Cardiac fibroblast (primary cell): ENCODE results near the gene SPC24.
"Not testable (repeated sequence)": the region's sequence is repeated elsewhere in the genome, so short reads cannot be mapped to it uniquely, and the experiment has no call there.

ENCODE experiments used
- DNase-seq, 2 donors: peaks; one replicate each; pipeline versions ENCODE4 v3.0.0 to v3.0.0-alpha.2; 2010; ENCODE audit warnings: low read depth in 2 of 2
- H3K4me3 ChIP-seq, 2 donors: replicated peaks in 1 of 2; 1 replicate in 1 of 2; 2 replicates in 1 of 2; pipeline ENCODE4 v1.5.1; 2011; ENCODE audit warnings: low read depth in 2 of 2, low read length in 2 of 2, mild to moderate bottlenecking in 2 of 2, moderate library complexity in 1 of 2
- TF ChIP-seq, protein P1 (sequence below): IDR thresholded peaks from one replicate; pipeline ENCODE4 v1.5.1; 2011; ENCODE audit warnings: low read depth, mild to moderate bottlenecking, low read length, inconsistent platforms

SPC24 gene

GRCh38 chr19:11111117-11111770 lies 44.3 kb downstream of the SPC24 start:
- DNase-seq: no peak
- no peak overlapping the region for H3K4me3 ChIP-seq
- TF ChIP-seq, protein P1, sequence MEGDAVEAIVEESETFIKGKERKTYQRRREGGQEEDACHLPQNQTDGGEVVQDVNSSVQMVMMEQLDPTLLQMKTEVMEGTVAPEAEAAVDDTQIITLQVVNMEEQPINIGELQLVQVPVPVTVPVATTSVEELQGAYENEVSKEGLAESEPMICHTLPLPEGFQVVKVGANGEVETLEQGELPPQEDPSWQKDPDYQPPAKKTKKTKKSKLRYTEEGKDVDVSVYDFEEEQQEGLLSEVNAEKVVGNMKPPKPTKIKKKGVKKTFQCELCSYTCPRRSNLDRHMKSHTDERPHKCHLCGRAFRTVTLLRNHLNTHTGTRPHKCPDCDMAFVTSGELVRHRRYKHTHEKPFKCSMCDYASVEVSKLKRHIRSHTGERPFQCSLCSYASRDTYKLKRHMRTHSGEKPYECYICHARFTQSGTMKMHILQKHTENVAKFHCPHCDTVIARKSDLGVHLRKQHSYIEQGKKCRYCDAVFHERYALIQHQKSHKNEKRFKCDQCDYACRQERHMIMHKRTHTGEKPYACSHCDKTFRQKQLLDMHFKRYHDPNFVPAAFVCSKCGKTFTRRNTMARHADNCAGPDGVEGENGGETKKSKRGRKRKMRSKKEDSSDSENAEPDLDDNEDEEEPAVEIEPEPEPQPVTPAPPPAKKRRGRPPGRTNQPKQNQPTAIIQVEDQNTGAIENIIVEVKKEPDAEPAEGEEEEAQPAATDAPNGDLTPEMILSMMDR: no peak

GRCh38 chr19:11108746-11109145 lies 46.8 kb downstream of the SPC24 start:
- DNase-seq: no peak
- H3K4me3 ChIP-seq: no peak overlapping the region
- TF ChIP-seq, protein P1: no peak

DNA sequence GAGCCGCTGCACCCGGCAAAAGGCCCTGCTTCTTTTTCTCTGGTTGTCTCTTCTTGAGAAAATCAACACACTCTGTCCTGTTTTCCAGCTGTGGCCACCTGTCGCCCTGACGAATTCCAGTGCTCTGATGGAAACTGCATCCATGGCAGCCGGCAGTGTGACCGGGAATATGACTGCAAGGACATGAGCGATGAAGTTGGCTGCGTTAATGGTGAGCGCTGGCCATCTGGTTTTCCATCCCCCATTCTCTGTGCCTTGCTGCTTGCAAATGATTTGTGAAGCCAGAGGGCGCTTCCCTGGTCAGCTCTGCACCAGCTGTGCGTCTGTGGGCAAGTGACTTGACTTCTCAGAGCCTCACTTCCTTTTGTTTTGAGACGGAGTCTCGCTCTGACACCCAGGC lies 49.1 kb downstream of the SPC24 start:
- TF ChIP-seq, protein P1: no peak
- H3K4me3 ChIP-seq: no peak overlapping the region
- DNase-seq: no peak

GRCh38 chr19:11105014-11105636 lies 50.5 kb downstream of the SPC24 start:
- TF ChIP-seq, protein P1: no peak
- DNase-seq: no peak
- H3K4me3 ChIP-seq: no peak overlapping the region

DNA sequence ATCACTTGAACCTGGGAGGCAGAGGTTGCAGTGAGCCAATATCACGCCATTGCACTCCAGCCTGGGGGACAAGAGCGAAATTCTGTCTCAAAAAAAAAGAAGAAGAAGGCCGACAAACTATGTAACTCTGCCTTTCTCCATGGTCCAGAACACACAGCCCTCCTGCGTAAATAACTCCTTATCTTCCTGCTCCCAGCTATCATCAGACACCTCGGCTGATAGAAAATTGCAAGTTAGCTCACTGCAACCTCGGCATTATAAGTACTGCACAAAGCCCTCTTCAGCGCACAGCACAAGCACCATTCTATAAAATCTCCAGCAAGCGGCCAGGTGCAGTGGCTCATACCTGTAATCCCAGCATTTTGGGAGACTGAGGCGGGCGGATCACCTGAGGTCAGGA lies 51.9 kb downstream of the SPC24 start:
- not testable (repeated sequence) for H3K4me3 ChIP-seq, DNase-seq

- TF ChIP-seq, protein P1: no peak
- H3K4me3 ChIP-seq: no peak overlapping the region
- DNase-seq: no peak
Observed at GRCh38 chr19:11102944-11103343, 52.6 kb downstream of the SPC24 start.

DNA sequence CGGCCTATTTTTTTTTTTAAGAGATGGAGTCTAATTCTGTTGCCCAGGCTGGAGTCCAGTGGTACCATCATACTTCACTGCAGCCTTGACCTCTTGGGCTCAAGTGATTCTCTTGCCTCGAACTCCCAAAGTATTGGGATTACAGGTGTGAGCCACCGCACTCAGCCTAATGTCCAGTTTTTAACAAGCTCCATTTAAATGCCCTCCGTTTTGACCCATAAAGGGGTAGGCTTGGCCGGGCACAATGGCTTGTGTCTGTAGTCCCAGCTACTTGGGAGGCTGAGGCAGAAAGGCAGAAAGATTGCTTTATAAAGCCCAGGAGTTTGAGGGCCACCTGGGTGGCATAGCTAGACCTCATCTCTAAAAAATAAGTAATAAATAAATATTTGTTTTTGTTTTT lies 54.5 kb downstream of the SPC24 start:
- no peak overlapping the region for H3K4me3 ChIP-seq
- DNase-seq: no peak
- TF ChIP-seq, protein P1: no peak
